Fibroblast of skin of left biceps (primary cell): ENCODE data around the gene NEDD4L.

Source experiments
- DNase-seq, 2 experiments: peaks; one replicate each; pipeline ENCODE4 v3.0.0-alpha.2; 2013; ENCODE audit warnings: low read depth in 2 of 2

NEDD4L gene

DNA sequence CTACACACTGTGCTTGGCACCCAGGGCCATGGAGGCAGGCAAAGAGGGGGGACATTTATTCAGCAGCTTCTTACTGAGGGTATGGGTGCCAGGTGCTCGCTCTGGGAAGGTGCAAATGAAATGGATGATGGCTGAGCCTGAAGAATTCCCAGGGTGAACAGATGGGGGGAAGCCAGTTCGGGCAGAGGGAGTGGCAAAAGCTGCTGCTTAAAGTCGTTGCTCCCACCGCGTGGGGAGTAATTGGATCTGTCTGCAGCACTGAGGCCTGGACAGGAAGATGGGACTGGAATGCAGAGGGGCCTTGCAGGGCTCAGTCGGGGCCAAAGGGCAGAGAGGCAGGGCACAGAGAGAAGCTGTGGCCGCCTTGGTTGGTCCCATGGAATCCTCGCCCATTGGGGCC, 51.2 kb downstream of the NEDD4L start:
- DNase-seq = no peak

DNA sequence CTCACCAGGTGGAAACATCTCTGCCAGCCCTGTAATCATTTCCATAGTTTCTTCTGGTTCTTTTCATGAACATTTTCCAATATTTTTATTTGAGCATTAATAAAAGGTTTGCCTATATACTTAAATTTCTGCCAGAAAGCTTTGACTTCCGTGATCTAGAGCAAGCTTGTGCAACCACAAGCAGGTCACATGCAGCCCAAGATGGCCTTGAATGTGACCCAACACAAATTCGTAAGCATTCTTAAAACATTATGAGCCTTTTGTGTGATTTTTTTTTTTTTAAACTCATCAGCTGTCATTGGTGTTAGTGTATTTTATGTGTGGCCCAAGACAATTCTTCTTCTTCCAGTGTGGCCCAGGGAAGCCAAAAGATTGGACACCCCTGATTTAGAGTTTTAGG, 51.6 kb downstream of the NEDD4L start:
- DNase-seq = no peak

DNA sequence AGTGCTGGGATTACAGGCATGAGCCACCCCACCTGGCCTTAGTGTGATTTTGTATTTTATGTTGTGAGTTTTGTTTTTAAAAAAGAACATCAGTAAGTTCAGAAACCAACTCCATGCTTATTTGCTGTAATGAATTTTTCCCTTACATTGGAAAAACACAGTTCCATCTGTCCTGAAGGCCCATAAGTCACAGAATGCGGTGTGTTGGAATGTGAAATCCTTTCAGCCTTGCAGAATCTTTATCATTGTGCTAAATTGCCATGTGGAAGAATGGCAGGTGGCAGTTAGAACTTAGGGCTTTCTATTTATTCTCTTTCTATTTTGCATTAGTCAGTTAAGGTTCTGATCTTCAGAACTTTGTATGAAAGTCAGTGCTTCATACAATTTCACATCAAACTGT, 52.6 kb downstream of the NEDD4L start:
- DNase-seq = no peak

DNA sequence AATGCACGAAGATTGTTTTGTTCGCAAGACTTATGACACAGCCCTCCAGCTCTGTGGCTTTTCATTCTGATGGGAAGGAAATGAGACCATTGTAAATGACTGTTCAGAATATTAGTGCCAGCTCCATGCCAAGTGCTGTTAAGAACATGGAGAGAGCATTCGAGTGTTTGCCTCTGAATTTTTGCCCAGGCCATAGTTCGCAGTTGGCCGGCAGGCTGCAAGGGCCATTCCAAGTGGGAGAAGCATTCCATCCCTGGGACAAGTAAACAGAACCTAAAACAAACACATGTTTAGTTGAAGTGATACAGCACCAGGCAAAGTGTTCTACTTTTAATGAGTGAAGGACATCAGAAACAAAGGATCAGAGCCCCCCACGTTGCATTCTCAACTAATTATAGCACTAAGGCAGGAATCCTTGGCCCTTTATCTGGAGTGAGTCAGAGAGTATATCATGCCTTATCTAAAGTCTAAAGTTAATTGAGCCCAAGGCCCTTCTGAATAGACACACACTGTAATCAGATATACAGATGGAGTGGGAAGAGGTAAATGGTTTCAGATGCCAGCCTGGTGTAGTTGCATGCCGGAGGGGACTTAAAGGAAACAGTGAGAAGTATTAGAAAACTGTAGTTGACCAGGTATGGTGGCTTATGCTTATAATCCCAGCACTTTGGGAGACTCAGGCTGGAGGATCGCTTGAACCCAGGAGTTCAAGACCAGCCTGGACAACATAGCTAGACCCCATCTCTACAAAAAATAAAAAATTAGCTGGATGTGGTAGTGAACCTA, 53.3 kb downstream of the NEDD4L start:
- DNase-seq = no peak

DNA sequence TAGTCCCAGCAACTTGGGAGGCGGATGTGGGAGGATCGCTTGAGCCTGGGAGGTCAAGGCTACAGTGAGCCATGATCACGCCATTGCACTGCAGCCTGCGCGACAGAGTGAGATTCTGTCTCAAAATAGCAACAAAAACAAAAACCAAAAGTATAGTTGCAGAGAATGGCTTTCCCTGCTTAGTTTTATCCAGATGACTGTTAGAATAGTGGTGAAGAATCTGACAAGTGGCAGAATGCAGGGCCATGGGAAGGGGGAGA, 53.8 kb downstream of the NEDD4L start:
- no peak for DNase-seq

DNA sequence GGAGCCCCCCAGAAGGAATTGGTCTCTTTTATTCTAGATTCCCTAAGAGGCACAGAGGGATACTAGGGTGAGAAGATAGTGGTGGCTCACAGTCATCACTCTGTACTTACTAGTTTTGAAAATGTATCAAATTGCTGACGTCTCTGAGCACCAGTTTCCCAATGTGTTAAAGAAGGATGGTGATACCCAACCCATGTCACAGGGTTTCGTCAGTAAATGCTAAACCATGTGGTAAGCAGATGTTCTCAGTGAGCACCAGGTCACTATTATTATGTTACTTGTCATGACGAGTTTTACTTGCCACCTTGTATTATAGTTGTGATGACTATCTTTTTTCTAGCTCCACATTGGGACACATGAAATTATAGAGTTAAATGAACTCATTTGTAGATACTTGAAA, 54.7 kb downstream of the NEDD4L start:
- DNase-seq = no peak

DNA sequence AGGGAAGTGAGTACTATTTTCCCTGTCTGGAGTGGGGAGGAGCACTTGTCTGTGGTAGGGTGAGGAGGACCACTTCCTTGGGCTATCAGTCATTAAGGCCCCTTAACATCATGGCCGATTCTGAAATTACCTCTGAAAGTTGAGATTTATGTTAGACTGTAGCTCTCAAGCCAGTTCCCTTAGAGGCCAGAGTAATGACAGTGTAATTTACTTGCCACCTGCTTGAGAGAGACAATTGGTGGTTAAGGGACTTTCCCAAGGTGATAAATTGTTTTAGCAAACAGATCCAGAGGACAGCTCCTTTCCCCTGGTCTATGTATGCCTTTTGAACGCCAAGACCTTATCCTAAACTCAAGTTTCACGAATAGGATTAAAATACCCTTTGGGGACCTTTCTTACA, 56.1 kb downstream of the NEDD4L start:
- DNase-seq = no peak

DNA sequence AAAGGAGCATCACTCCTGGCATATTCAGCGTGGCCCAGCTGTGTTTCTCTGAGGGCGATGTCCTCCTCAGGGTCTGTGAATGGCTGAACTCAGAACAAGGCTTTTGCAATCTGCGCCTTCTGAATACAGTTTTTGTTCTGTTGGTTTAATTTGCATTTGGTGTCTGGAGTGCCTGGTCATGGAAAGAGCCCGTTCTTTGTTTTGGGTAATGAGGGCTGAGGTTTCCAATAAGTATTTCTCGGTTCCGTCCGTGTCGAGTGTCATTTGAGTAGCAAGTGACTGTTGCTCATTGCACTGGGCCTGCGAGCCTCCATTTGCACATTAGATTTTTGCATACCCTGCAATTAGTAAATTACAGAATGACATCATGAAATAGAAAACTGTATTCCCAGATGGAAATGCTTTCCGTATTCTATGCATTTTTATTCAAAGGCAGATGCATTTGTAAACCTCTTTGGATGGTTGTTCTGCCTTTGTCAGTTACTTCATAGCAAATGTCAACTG, 57.3 kb downstream of the NEDD4L start:
- DNase-seq = no peak

DNA sequence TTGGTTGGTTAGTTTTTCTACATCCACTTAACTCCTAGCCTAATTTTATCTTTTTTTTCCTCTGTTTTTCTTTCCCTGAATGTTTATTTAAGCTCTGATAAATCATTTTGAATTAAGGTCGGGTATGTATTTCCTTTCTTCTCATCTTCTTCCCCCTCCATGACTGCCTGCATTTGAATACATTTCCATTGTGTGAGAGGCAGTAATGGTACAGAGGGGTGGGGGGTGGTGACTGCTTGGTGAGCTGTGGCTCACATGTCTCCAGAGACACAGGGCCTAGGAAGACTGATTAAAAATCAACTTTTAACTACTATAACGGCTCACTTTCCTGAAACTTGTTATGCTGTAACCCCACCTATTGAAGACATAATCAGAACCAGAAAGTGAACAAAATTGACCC, 58.0 kb downstream of the NEDD4L start:
- DNase-seq = no peak

DNA sequence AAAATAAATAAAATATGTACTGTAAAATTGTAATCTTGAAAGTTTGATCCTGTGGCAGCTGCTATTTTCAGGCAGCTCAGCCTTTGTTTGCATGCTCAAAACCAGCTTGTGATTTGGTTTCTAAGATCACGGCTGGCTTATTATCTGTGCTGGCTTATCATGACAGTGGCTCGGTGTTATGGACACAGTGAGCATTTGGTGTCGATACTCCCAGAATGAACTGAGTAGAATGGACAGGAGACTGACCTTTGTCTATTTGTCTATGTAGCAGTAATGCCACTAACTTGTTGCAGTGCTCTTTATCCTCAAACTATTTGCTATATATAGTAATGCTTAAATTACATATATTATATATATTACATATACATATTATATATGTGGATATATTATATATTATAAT, 58.8 kb downstream of the NEDD4L start:
- DNase-seq = no peak

DNA sequence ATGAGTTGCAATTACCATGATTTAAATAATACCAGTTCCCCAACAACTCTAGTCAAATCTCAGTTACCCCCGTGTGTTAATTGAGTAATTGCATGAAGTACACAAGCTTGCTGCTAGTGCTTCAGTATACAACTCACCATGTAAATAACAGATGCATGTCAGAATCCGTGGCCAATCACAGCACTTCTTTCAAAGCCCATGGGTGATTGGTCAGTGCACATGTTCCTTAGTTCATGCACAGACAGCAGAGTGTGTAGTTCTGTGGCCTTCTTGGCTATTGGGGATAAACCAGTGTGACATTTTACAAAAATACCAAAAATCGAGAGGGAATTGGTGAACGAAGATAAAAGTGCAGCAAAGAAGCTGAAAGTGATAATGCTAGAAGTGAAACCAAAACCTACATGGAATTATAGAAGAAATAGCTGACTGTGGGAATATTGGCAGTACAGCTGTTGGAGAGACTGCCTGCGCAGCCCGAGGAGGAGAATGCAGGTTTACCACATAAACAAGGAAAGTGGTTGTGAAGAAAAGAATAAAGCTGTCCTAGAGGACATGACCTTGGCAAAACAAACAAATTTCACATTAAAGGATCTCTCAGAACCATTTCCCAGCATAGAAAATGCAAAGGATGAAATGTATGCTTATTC, 59.4 kb downstream of the NEDD4L start:
- DNase-seq = no peak

DNA sequence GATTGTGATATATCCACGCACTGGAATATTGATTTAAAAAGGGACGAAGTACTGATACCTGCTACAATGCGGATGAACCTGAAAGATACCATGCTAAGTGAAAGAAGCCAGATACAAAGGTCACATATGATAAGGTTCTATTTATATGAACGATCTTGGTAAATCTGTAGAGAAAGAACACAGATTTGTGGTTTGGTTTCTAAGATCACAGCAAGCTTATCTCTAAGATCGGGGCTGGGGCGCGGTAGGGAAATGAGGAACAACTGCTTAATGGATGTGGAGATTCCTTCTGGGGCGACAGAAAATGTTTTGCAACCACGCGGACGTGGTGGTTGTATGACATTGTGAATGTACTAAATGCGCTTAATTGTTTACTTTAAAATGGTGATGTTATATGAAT, 60.1 kb downstream of the NEDD4L start:
- DNase-seq = no peak

DNA sequence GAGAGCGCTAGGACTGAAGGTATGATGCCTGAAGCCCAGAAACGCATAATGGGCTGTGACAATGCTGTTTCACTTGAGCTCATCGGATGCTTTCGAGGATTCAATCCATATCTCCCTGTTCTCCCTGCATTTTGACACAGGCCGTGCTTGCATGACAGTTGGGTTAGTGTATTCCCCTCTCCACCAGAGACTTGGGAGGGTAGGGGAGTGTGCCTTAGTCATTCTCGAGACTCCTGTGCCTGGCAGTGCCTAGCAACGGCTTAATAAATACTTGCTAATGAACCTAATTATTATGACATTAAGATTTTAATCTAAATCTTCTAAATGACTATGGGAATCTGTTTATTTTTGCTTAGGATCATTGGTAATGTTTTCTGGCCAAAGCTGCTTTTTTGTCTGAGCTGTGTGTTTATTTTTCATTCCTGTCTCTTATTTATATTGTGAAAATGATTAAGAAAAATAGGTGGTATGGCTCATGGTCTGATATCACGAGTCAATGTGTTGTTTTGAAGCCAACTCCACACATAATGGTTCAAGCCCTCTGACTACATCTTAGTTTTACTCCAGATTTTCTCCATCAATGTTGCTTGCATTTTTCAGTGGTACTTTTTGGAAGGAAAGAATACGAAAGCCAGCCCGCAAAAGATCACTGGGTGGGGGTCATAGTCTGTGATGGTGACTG, 61.3 kb downstream of the NEDD4L start:
- DNase-seq = no peak

DNA sequence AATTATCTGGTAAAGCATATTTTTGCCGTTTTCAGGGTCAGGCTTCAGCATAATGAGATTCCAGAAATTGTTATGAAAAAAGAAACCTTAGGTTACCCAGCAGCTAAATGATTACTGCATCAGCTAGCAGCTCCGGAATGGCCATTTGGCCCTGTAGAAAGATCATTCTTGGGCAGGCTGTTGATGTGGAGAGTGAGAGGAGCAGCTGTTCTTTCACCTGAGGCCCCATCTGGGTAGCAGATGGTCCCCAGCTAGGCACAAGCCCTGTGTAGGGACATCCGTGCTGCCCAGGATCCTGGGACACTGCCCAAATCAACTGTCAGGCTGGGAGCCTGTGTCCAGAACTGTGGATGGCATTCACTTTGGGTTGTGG, 61.8 kb downstream of the NEDD4L start:
- DNase-seq = no peak

DNA sequence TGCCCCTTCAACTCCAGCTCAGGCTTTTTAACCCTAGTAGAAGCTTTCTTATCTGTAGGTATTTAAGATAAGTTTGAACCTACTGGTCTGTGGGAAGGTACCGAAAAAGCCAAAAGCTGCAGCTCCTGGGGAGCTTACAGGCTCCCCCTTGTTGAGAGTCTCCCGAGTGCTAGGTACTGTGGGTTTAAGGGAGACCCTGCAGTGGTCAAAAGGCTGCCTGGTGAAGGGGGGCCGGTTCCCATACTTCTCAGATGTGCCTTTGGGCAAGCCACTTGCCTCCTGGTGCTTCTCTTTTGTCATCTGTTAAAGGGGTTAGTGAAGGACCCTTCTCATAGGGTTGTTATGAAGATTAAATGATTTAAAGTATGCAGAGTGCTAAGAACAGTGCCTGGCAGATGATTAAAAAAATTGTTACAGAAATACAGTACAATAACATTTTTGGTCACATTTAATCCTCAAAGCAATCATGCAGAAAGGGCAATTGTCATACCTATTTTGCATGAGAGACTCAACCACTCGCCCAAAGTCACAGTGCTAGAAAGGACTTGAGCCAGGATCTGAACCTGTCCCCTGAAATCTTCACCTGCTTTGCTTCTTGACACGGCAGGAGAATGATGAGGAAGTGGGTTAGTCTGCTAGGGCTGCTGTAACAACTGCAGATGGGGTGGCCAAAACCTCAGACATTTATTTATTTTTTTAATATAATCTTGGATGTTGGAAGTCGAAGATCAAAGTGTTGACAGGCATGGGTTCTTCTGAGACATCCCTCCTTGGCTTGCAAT, 62.5 kb downstream of the NEDD4L start:
- DNase-seq = no peak

DNA sequence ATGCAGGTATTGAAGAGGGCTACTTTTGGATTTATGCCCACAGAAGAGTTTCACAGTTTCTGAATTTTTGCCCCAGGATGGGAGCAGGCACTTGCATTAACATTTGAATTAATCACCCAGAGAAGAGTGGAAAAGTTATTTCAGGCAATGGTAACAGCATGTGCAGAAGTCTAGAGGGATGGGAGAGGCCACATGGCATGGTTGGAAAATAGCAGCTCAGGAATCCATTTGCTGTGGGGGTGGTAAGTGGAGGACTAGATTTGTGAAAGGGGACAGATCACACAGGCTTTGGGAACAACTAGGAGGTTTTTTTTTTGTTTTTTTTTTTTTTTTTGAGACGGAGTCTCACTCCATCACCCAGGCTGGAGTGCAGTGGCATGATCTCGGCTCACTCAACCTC, 65.2 kb downstream of the NEDD4L start:
- no peak for DNase-seq

DNA sequence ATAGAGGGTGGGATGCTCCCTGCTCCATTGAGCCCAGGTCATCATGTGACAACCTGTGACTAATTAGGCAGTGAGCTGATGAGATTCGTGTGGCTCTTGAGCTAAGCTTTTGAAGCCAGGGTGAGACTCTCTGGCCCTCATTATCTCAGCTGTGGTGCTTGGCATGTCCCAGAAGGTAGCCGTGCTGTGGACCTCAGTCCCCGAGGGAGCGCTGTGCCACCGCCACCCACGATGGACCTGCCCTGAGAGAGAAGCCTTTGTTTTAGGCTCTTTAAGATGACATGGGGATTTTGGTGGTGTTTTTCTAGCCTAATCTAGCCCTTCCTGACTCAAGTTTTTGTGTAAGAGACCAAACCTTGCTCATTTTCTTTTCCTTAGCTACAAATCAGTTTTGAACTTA, 66.4 kb downstream of the NEDD4L start:
- DNase-seq = no peak

DNA sequence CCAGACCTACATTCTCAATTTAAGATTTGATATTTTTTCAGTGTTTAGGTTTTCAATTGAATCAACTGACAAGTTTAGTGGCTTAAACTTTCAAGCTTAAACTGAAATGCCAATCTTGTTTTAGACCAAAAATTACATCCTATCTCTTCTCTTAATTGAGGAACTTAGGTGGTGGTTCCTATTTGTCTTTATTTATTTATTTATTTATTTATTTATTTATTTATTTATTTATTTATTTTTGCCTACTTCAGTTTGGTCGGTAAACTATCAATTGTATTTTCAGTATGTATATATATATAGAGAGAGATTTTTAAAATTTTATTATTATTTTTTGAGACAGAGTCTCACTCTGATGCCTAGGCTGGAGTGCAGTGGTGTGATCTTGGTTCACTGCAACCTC, 68.1 kb downstream of the NEDD4L start:
- DNase-seq = no peak

DNA sequence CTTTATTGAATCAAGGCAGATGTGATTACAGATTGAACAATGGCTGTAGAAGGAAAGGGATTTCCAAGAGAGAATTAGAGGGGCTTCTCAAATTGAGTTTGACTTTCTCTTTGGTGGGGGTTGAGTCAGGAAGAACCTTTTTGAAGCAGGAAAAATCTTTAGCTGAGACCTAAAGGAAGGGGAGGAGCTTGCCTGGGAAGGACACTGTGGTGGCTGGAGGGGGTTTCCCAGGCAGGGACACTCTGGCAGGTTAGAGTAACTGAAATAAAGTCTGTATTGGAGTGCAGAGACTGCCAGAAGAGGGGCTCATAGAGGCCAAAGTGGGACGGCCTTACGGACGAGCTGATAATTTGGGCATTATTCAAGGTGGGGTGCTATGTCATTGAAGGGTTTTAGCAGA, 69.3 kb downstream of the NEDD4L start:
- DNase-seq = no peak

DNA sequence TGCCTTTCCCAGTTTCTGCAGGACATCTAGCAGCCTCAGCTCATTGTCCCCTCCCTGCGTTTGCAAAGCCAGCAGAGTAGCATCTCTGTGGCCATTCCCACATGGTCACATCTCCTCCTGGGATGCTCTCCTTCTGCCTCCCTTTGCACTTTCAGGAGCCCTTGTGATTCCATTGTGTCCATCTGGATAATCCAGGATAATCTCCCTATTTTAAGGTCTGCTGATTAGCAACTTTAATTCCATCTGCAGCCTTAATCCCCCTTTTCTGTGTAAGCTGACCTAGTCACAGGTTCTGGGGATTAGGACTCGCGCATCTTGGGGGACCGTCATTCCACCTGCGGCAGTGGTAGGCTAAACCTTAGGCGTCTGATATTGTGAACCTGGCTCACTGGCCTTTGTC, 70.7 kb downstream of the NEDD4L start:
- DNase-seq = no peak

DNA sequence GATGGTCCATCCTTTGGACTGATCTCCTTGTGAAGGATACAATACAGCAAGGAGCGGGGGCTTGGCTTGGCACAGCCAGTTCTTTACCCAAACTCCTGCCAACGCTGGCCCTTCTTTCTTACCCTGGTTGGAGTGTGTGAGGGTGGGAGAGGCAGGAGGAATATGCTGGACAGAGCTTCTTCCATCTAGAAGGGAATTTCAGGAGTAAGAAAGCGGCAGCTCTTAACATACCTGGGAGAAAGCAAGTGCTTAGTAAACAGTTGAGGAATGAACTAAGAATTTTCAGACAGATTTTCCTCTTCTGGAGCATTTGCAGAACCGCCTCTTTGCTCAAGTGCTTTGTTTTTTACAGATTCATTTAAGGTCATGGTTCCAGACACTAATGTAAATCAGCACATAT, 72.8 kb downstream of the NEDD4L start:
- no peak for DNase-seq

DNA sequence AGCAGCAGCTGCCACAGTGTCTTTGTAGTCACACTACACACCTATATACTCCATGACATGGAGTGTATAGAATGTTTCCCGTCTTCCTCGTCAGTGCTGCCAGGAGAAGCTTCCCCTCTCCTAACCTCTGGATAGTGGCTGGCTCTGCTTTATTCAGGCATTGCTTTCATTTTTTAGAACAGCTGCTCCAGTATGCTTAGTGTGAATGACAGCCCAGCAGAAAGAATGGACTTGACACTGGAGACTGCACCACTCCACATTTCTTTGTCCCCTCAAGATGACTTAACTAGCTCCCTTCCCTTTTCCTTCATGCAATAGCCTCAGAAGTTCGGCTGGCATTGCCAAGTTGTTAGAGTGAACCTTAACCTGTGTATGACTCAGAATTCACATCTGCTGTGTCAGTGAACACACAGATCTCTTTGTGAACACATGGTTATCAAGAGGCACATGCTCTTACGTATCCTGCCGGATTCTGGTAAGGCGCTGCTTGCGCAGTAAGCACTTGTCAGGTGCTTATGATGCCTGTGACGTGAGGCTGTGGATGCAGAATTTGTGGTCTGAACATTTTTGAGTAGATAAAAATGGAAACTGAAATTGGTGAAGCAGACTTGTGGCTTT, 73.9 kb downstream of the NEDD4L start:
- peak in 1 of 2 experiments; percentile 15 for DNase-seq
